ENCODE results near the gene FMO2. TPM values are rescaled to one million over a fixed set of nuclear protein-coding genes. Genes with fewer than 3 reads are reported as not detected.
A peak's percentile ranks its signal among the peaks of the same experiment; 100 is the strongest.

The FMO2 gene
- total and polyA plus RNA-seq, 10 of the 15 experiments (the other 5 are each of a cell fraction or from before 2014, with no cell fraction given): not detected

DNA sequence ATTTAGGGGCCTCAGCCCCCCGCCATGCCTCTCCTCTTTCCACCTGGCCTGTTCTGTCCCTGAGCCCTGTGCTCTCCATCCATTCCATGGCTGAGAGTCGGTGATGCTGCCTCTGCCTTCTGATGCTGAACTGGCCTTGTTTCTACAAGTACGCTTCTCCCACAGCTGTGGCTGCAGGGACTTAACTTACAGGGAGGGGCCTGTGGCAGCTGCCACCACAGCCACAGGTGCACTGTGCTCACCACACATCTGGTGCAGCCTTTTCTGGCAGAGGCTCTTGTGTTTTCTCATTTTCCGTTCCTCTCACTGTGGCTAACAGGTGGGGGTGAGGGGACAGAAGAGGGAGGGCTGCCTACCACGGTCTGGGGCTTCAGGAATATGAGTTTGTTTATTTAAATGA lies 67.4 kb downstream of the FMO2 start:
- in situ Hi-C loops (cut with MboI) (no loop called here), intact Hi-C loops (cut with micrococcal nuclease; ENCODE audit: unreplicated experiment) (no loop called here)
- no peaks in the 10 kb centered on the region for H3K79me2 ChIP-seq (ENCODE audit: control insufficient read depth, insufficient read depth, low read length)
- no peak overlapping the region; the same call in 1 of the 2 replicates for H3K27ac ChIP-seq (ENCODE audit: control insufficient read depth, insufficient read depth)
- no peak overlapping the region for H3K4me3 ChIP-seq
- ChIA-PET SMC1A (ENCODE audit: uncharacterized antibody, unreplicated experiment) (interaction anchor here (0.8 to 3.5 kb wide), 2 partner anchors 10 to 61 kb away, joined by 3 to 12 read pairs; partner anchors contain the start of gene FMO4), POLR2A (no interaction called here), RAD21 (ENCODE audit: unreplicated experiment) (interaction anchor here (1.7 kb wide), 1 partner anchor 61 kb away, joined by 5 read pairs; the partner anchor contains the start of gene FMO4), CTCF (interaction anchor here (7.2 kb wide), 1 partner anchor 61 kb away, joined by 46 read pairs; the partner anchor contains the start of gene FMO4)
- peak in 1 of 2 experiments; percentile 50; a peak in 1 of 4 replicates for TF ChIP-seq EP300 (IDR thresholded peaks at IDR 0.05; ENCODE audit: borderline replicate concordance in 1 of 2, control insufficient read depth in 1 of 2, low read depth in 2 of 2, low read length in 2 of 2)
- TF ChIP-seq CREM (IDR thresholded peaks at IDR 0.05; ENCODE audit: low read depth): no peak
- TF ChIP-seq TCF12 (IDR thresholded peaks at IDR 0.05; ENCODE audit: low read depth, low read length): peak; percentile 99
- peak; percentile 68 for TF ChIP-seq RUNX3 (IDR thresholded peaks at IDR 0.05; ENCODE audit: low read length)
- peak; percentile 99 for TF ChIP-seq TCF3 (IDR thresholded peaks at IDR 0.05; ENCODE audit: borderline replicate concordance, insufficient read depth, low read depth, low read length)
- TF ChIP-seq BHLHE40 (IDR thresholded peaks at IDR 0.05; ENCODE audit: borderline replicate concordance in 1 of 2, low read depth in 2 of 2, low read length in 1 of 2): peak in 1 of 2 experiments; percentile 66; a peak in 1 of 4 replicates
- ATAC-seq (peak; percentile 88), FAIRE-seq (no peak), DNase-seq (ENCODE audit: low read depth, low spot score) (peak; percentile 16)
- peaks cover 10% of the 10 kb centered on the region for H3K4me1 ChIP-seq (ENCODE audit: control insufficient read depth, insufficient read depth, low read length)
- H3K36me3 ChIP-seq (ENCODE audit: control insufficient read depth in 2 of 2, insufficient read depth in 2 of 2, low read length in 1 of 2): no peaks in the 10 kb centered on the region
- no TSS peak for BruUV-seq (replicated peaks)
- H4K20me1 ChIP-seq (ENCODE audit: control insufficient read depth, insufficient read depth): no peaks in the 10 kb centered on the region
- WGBS (ENCODE audit: insufficient coverage, insufficient replicate concordance, low lambda C conversion rate, missing lambda C conversion rate): 0% methylated on average over 5 of the region's 5 CpGs
- H3K4me2 ChIP-seq (ENCODE audit: control insufficient read depth, insufficient read depth): peak overlapping the region; percentile 50; the same call in 1 of the 2 replicates
- H3K9ac ChIP-seq (ENCODE audit: control insufficient read depth, insufficient read depth, low read length): no peak overlapping the region
- H3K9me3 ChIP-seq (replicated peaks; ENCODE audit: control insufficient read depth, insufficient read depth, low read length): no peaks in the 10 kb centered on the region
- H3K27me3 ChIP-seq (replicated peaks in 1 of 2; ENCODE audit: control insufficient read depth in 2 of 2, insufficient read depth in 2 of 2, low read length in 1 of 2): peaks cover 1 to 3% of the 10 kb centered on the region in 2 experiments; a peak in 1 of 4 replicates
- no peak overlapping the region for H2AFZ ChIP-seq (ENCODE audit: control insufficient read depth, low read depth, low read length)

DNA sequence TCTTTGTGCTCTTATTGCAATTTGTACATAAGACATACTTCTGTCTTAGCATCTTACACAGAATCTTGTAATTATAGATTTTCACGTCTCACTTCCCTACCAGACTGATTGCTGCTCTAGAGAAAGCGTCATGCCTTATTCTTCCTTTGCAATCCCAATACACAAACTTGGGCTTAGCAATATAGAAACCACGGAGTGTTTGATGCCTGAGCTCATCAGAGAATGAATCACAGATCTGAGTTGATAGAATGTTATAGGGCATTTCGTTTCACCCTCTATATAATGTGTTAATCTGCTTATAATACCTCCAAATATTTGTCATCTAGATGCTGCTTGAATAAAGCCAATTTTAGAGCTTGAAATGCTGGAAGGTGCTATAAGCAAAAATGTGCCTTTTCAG lies 69.8 kb downstream of the FMO2 start:
- intact Hi-C loops (cut with micrococcal nuclease; ENCODE audit: unreplicated experiment): no loop called here
- CTCF ChIA-PET: interaction anchor here (0.5 to 7.2 kb wide), 3 partner anchors 10 to 58 kb away, joined by 3 to 46 read pairs (median 5); partner anchors contain the start of gene FMO4
- in situ Hi-C loops (cut with MboI): no loop called here

More for the DNA sequence above, 69.8 kb downstream of the FMO2 start:
- 23% methylated on average over 4 of the region's 4 CpGs for WGBS (ENCODE audit: insufficient coverage, insufficient replicate concordance, low lambda C conversion rate, missing lambda C conversion rate)
- H3K4me3 ChIP-seq: no peak overlapping the region
- DNase-seq (ENCODE audit: low read depth, low spot score) (no peak), ATAC-seq (no peak), FAIRE-seq (no peak)
- no peak overlapping the region for H3K4me2 ChIP-seq (ENCODE audit: control insufficient read depth, insufficient read depth)
- no peak overlapping the region for H3K27ac ChIP-seq (ENCODE audit: control insufficient read depth, insufficient read depth)
- H3K9ac ChIP-seq (ENCODE audit: control insufficient read depth, insufficient read depth, low read length): no peak overlapping the region
- H4K20me1 ChIP-seq (ENCODE audit: control insufficient read depth, insufficient read depth): no peaks in the 10 kb centered on the region
- peaks cover 0 to 3% of the 10 kb centered on the region in 2 experiments; a peak in 2 of 4 replicates for H3K27me3 ChIP-seq (replicated peaks in 1 of 2; ENCODE audit: control insufficient read depth in 2 of 2, insufficient read depth in 2 of 2, low read length in 1 of 2)
- H3K36me3 ChIP-seq (ENCODE audit: control insufficient read depth in 2 of 2, insufficient read depth in 2 of 2, low read length in 1 of 2): no peaks in the 10 kb centered on the region
- H2AFZ ChIP-seq (ENCODE audit: control insufficient read depth, low read depth, low read length): no peak overlapping the region
- H3K9me3 ChIP-seq (replicated peaks; ENCODE audit: control insufficient read depth, insufficient read depth, low read length): no peaks in the 10 kb centered on the region
- RAD21 ChIA-PET (ENCODE audit: unreplicated experiment): interaction anchor here (1.1 kb wide), 1 partner anchor 59 kb away, joined by 3 read pairs; no protein-coding TSS in a partner anchor
- no peaks in the 10 kb centered on the region for H3K79me2 ChIP-seq (ENCODE audit: control insufficient read depth, insufficient read depth, low read length)
- no TSS peak for BruUV-seq (replicated peaks)
- TF ChIP-seq EED (IDR thresholded peaks at IDR 0.05; ENCODE audit: low read depth): no peak
- no peak for TF ChIP-seq TCF3 (IDR thresholded peaks at IDR 0.05; ENCODE audit: borderline replicate concordance, insufficient read depth, low read depth, low read length)
- TF ChIP-seq HCFC1 (IDR thresholded peaks at IDR 0.05; ENCODE audit: low read length): no peak
- no peak for TF ChIP-seq SREBF1 (IDR thresholded peaks at IDR 0.05; ENCODE audit: low read length)
- no peak for TF ChIP-seq FOXM1 (IDR thresholded peaks at IDR 0.05; ENCODE audit: low read depth, low read length)
- TF ChIP-seq ZSCAN29 (IDR thresholded peaks at IDR 0.05): no peak
- no peak for TF ChIP-seq IKZF1 (conservative IDR thresholded peaks at IDR 0.05)
- TF ChIP-seq PML (IDR thresholded peaks at IDR 0.05; ENCODE audit: low read length): no peak
- TF ChIP-seq IKZF2 (IDR thresholded peaks at IDR 0.05): no peak
- TF ChIP-seq ZNF24 (IDR thresholded peaks at IDR 0.05): no peak
- TF ChIP-seq, protein P1, sequence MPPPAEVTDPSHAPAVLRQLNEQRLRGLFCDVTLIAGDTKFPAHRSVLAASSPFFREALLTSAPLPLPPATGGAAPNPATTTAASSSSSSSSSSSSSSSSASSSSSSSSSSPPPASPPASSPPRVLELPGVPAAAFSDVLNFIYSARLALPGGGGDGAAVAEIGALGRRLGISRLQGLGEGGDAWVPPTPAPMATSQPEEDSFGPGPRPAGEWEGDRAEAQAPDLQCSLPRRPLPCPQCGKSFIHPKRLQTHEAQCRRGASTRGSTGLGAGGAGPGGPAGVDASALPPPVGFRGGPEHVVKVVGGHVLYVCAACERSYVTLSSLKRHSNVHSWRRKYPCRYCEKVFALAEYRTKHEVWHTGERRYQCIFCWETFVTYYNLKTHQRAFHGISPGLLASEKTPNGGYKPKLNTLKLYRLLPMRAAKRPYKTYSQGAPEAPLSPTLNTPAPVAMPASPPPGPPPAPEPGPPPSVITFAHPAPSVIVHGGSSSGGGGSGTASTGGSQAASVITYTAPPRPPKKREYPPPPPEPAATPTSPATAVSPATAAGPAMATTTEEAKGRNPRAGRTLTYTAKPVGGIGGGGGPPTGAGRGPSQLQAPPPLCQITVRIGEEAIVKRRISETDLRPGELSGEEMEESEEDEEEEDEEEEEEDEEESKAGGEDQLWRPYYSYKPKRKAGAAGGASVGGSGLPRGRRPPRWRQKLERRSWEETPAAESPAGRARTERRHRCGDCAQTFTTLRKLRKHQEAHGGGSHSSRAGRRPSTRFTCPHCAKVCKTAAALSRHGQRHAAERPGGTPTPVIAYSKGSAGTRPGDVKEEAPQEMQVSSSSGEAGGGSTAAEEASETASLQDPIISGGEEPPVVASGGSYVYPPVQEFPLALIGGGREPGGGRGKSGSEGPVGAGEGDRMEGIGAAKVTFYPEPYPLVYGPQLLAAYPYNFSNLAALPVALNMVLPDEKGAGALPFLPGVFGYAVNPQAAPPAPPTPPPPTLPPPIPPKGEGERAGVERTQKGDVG (CRISPR knock-in tag; IDR thresholded peaks at IDR 0.05): no peak
- peaks cover 10% of the 10 kb centered on the region for H3K4me1 ChIP-seq (ENCODE audit: control insufficient read depth, insufficient read depth, low read length)
- SMC1A ChIA-PET (ENCODE audit: uncharacterized antibody, unreplicated experiment): interaction anchor here (1.2 to 3.5 kb wide), 2 partner anchors 9 to 59 kb away, joined by 6 to 12 read pairs; partner anchors contain the start of gene FMO4
- POLR2A ChIA-PET: no interaction called here

All from GM12878 (cell line).